ENCODE measurements around the gene HLCS.

HLCS gene

GRCh38 chr21:36858320-36858957, 108.0 kb downstream of the HLCS start:
- POLR2A ChIA-PET: no interaction called here

GRCh38 chr21:36856643-36857042, 109.8 kb downstream of the HLCS start:
- Histone ChIP-seq H3K4me3 (ENCODE audit: low read depth, low read length) (no peak overlapping the region), H3K36me3 (ENCODE audit: control insufficient read depth in 2 of 2, insufficient read depth in 1 of 2, low read length in 2 of 2) (no peaks in the 10 kb centered on the region), H3K9me3 (ENCODE audit: control insufficient read depth, insufficient read depth, low read depth, low read length) (no peaks in the 10 kb centered on the region), H3K27ac (ENCODE audit: extremely low read depth, low read depth, low read length) (no peak overlapping the region), H3K4me1 (ENCODE audit: control insufficient read depth, insufficient read depth, low read length) (peaks cover 9% of the 10 kb centered on the region)
- CTCF ChIA-PET: interaction anchor here (0.5 to 6.5 kb wide), 5 partner anchors 71 to 271 kb away, joined by 3 to 64 read pairs (median 4); no protein-coding TSS in a partner anchor
- POLR2A ChIA-PET: no interaction called here
- TF ChIP-seq TRIM28 (IDR thresholded peaks at IDR 0.05; ENCODE audit: borderline replicate concordance, low read length) (no peak), ZNF16 (tag by site-specific recombination; IDR thresholded peaks at IDR 0.05; ENCODE audit: low read depth) (no peak), ZFHX2 (tag by site-specific recombination; conservative IDR thresholded peaks at IDR 0.05) (no peak), ZNF560 (tag by site-specific recombination; IDR thresholded peaks at IDR 0.05; ENCODE audit: borderline replicate concordance) (no peak), SP7 (tag by site-specific recombination; IDR thresholded peaks at IDR 0.05) (no peak), GFI1B (tag by site-specific recombination; IDR thresholded peaks at IDR 0.05) (no peak), ZNF18 (tag by site-specific recombination; IDR thresholded peaks at IDR 0.05) (0 out of 2 replicates have a peak, but pooled peaks have one; percentile 11), ZXDB (tag by site-specific recombination; IDR thresholded peaks at IDR 0.05) (no peak), ZNF341 (tag by site-specific recombination; IDR thresholded peaks at IDR 0.05; ENCODE audit: low read depth) (peak; percentile 35; the same call in 1 of the 2 replicates)

More at GRCh38 chr21:36858320-36858957, 108.0 kb downstream of the HLCS start:
- CTCF ChIA-PET: interaction anchor here (0.5 to 4.1 kb wide), 4 partner anchors 142 to 228 kb away, joined by 3 to 16 read pairs (median 3); no protein-coding TSS in a partner anchor
- TF ChIP-seq ZNF600 (tag by site-specific recombination; IDR thresholded peaks at IDR 0.05): no peak
- no peak for TF ChIP-seq ZNF585B (tag by site-specific recombination; IDR thresholded peaks at IDR 0.05)
- no peak for TF ChIP-seq OVOL3 (tag by site-specific recombination; IDR thresholded peaks at IDR 0.05)
- no peak for TF ChIP-seq ZNF558 (tag by site-specific recombination; IDR thresholded peaks at IDR 0.05)
- no peak for TF ChIP-seq ZNF76 (tag by site-specific recombination; IDR thresholded peaks at IDR 0.05; ENCODE audit: borderline replicate concordance, low read depth)
- TF ChIP-seq ZNF174 (tag by site-specific recombination; IDR thresholded peaks at IDR 0.05): no peak
- no peak for TF ChIP-seq ZNF488 (tag by site-specific recombination; IDR thresholded peaks at IDR 0.05)
- TF ChIP-seq ZNF148 (tag by site-specific recombination; IDR thresholded peaks at IDR 0.05; ENCODE audit: borderline replicate concordance): no peak
- TF ChIP-seq MYNN (tag by site-specific recombination; IDR thresholded peaks at IDR 0.05; ENCODE audit: borderline replicate concordance): no peak
- no peak for TF ChIP-seq SCRT2 (tag by site-specific recombination; IDR thresholded peaks at IDR 0.05)
- TF ChIP-seq ZNF26 (tag by site-specific recombination; IDR thresholded peaks at IDR 0.05): no peak
- no peak for TF ChIP-seq ZNF561 (tag by site-specific recombination; IDR thresholded peaks at IDR 0.05; ENCODE audit: borderline replicate concordance)
- H3K9me3 ChIP-seq (ENCODE audit: control insufficient read depth, insufficient read depth, low read depth, low read length): no peaks in the 10 kb centered on the region
- H3K36me3 ChIP-seq (ENCODE audit: control insufficient read depth in 2 of 2, insufficient read depth in 1 of 2, low read length in 2 of 2): no peaks in the 10 kb centered on the region
- H3K4me1 ChIP-seq (ENCODE audit: control insufficient read depth, insufficient read depth, low read length): peaks cover 9% of the 10 kb centered on the region
- H3K27ac ChIP-seq (ENCODE audit: extremely low read depth, low read depth, low read length): no peak overlapping the region
- no peak overlapping the region for H3K4me3 ChIP-seq (ENCODE audit: low read depth, low read length)
